ENCODE measurements around the gene CLIP1.
A peak's percentile ranks its signal among the peaks of the same experiment; 100 is the strongest.
"Not testable (repeated sequence)": the region's sequence is repeated elsewhere in the genome, so short reads cannot be mapped to it uniquely, and the experiment has no call there.

The CLIP1 gene

DNA sequence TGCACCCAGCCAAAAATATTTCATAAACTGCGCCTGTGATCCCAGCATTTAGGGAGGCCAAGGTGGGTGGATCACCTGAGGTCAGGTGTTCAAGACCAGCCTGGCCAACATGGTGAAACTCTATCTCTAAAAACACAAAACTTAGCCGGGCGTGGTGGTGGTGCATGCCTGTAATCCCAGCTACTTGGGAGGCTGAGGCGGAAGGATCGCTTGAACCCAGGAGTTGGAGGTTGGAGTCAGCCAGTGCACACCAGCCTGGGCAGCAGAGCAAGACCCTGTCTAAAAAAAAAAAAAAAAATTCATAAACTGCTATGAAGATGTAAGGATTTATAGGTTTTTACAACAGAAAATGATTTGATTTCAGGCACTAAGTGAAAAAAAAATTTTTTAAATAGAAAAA lies 6.6 kb upstream of the CLIP1 start:
- DNase-seq, result not testable (repeated sequence)

DNA sequence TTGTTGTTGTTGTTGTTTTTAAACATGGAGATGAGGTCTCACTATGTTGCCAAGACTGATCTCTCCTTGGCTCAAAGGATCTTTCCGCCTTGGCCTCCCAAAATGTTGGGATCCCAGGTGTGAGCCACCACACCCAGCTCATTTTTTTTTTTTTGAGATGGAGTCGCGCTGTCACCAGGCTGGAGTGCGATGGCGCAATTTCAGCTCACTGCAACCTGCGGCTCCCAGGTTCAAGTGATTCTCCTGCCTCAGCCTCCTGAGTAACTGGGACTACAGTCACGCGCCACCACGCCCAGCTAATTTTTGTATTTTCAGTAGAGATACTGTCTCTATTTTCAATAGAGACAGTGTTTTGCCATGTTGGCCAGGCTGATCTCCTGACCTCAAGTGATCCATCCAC lies 4.9 kb upstream of the CLIP1 start:
- DNase-seq, result no peak

DNA sequence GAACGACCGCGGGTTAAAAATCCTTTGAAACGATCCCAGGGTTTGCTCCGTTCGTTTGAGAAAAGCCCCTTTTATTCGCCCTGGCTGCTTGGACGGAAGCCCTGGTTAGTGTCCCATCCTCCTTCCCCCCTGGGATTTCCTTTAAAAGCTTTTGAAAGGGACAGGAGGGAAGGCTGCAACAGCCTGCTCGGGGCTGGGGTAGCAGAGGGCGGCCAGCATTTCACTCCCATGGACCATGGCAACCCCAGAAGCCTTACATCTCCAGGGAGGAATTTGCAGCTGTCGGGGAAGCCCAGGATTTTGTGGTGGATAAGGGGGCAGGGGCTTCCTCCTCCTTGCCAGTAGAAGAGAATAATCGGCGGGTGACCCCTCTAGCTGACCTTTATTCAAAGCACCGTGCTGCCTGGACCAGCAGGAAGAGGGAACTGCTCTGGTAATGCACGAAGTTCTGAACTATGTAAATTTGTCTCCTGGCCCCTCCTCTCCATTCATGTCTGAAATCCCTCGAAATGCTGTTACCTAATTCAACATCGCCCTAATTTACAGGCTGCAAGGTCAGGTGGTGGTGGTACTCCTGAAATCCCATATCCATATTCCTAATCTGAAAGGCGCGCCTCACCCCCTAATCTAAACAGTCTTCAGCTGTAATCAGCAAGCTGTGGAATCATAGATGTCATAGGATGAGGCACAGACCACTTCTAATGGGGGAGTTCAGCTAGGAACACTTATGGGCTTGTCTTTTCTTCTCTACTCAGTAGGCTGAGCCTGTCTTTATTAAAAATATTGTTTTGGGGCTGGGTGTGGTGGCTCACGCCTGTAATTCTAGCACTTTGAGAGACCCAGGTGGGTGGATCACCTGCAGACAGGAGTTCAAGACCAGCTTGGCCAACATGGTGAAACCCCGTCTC lies 1.0 kb upstream of the CLIP1 start:
- peak; percentile 62 for DNase-seq

DNA sequence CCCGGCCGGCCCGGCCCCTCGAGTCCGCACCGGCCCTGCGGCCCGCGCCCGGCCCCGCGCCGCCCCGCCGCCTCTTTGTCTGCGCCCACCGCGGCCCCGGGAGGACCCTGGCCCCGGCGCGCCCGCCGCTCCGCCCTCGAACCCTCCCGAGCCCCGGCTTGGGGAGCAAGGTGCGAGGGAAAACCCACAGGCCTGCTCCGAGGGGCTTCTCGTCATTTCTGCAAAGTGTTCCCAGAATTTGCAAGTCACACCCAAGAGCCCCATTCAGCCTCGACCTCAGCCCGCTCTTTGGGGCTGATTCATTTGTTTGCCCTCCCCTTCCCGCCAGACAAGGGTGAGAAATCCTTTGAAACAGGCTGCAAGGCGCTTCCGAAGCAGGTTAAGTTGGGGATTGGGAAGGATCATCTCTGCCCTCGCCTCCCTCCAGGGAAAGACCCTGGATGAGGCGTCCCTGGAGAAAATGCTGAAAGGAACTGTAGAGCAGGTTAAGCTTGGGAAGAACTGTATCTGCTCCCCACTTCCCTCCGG lies 325 bp upstream of the CLIP1 start:
- peak; percentile 79 for DNase-seq

DNA sequence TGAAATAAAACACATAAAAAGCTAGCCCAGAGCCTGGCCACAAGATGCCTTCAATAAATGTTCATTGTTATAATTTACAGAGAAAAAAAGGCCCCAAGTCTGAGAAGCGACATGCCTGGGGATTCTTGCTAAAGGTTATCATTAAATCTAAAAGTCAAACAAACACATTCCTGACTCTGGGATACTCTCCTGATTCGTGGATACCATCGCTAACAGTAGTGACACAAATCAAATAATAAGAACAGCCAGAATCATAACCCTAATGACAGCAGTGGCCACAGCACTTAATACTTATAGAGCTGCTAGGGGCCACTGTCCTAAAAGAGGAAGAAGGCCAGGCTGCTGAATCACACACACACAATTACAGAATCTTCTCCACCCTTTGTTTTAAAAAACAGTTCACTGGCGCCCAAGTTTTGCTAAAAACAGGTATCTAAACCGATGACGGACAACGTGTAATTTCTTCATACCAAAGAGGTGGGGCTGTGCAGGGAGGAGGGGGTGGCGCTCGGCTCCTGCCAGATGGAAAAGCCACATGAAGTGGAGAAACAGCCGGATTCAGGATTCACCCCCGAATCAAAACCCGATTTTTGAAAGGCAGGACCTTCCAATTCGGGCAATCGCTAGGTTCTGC lies 1.2 kb downstream of the CLIP1 start:
- DNase-seq, result no peak

DNA sequence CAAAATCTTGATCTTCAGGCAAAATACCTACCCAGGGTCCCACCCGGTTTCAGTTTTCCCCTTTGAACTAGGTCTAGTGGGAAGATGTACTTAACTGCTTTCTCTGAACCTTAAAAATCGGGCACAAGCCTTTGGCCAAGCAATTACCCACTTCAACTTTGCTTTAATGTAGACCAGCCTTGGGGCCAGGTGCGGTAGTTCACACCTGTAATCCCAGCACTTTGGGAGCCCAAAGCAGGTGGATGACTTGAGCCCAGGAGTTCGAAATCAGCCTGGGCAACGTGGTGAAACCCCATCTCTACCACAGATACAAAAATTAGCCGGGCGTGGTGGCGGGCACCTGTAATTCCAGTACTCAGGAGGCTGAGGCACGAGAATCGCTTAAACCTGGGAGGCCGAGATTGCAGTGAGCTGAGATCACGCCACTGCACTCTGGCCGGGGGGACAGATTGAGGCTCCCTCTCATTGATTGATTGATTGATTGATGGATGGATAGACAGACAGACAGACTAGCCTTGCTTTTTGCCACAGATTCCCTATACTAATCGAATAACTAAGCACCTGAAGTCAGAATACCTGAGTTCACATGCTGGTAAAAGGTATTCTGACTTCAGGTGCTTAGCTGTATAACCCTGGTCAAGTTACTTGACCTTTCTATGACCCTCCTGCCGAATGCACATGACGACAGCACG lies 1.9 kb downstream of the CLIP1 start:
- DNase-seq, result no peak

DNA sequence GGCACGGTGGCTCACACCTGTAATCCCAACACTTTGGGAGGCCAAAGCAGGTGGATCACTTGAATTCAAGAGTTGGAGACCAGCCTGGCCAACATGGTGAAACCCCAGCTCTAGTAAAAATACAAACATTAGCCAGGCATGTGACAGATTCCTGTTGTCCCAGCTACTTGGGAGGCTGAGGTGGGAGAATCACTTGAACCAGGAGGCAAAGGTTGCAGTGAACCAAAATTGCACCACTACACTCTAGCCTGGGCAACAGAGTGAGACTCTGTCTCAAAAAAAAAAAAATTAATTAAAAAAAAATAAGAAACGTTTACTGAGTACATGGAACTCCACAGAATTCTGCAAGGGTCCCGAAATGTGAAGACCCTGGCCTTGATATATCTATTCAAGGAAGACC lies 3.4 kb downstream of the CLIP1 start:
- DNase-seq, result not testable (repeated sequence)

DNA sequence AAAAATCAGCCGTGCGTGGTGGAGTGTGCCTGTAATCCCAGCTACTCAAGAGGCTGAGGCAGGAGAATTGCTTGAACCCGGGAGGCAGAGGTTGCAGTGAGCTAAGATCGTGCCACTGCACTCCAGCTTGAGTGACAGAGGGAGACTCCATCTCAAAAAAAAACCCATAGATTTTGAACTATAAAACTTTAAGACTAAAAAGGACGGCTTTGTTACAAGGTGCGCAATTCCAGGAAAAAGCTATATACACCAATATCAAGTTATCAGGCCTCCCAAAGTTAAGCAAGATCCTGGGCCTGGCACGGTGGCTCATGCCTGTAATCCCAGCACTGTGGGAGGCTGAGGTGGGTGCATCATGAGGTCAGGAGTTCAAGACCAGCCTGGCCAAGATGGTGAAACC lies 6.8 kb downstream of the CLIP1 start:
- DNase-seq, result not testable (repeated sequence)

DNA sequence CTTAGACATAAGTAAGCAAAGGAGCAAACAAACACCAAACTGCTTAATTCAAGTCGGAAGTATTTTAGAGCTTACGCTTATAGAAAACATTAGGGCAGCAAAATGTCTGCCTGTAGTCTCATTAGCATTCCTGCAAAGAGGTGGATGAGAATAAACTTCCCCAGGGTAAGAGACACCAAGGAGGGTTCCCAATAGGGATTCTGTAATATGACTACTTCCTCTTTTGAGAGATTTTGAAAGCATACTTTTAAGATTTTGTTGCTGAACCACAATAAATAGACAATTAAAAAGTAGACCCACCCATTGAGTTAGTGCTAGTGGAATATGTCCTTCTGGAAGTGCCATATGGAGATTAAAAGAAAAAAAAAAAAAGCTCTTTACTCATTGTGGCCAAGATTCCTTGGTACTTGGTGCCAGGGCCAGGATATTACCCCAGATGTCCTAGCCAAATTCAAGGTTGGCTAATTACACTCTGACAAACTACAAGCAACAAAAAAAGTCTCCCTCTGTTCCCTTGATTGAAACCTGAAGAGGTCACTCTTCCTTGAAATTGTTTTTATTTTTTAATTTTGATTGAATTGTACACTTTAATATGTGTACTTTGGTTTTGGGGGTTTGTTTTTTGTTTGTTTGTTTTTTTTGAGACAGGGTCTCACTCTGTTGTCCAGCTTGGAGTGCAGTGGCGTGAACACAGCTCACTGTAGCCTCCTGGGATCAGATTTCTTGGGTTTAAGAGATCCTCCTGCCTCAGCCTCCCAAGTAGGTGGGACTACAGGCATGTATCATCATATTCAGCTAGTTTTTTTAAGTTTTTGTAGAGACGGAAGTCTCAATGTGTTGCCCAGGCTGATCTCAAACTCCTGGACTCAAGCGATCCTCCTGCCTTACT lies 8.7 kb downstream of the CLIP1 start:
- DNase-seq, result no peak

DNA sequence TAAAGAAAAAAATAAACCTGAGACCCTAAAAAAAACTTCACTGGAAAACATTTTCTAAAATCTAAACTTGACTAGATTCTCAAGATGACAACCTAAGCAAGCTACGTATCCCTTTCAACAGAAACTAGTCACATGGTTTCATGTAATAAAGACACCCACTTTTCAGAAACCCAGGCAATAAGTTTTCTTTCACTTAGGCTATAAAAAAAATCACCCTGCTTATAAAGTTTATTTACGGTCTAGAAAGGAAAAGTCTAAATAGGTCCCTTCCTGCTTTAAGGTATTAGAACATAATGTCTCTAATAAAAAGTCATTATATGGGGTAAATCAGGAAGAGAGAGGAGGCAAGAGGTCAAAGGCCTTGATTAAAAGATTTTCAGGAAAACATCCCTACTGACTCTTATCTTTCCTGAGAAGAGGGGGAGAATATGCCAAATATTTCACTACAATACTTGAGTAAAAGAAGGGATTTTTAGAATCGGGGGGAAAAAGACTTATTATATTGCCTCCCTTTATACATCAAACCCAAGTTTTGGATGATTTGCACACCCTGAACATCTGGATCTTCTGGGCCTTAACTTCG lies 9.5 kb downstream of the CLIP1 start:
- DNase-seq, result no peak

DNA sequence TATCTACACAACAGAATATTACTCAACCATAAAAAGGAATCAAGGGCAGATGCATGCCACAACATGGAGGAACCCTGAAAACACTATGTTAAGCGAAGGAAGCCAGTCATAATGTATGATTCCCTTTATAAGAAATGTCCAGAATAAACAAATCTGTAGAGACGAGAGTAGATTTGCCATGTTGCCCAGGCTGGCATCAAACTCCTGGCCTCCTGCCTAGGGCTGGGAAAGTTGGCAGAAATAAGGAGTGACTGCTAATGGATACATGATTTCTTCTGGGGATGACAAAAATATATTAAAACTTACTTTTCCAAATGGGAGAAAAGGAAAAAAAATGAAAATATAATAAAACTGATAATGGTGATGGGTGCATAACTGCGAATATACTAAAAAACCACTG lies 10.9 kb downstream of the CLIP1 start:
- no peak for DNase-seq

DNA sequence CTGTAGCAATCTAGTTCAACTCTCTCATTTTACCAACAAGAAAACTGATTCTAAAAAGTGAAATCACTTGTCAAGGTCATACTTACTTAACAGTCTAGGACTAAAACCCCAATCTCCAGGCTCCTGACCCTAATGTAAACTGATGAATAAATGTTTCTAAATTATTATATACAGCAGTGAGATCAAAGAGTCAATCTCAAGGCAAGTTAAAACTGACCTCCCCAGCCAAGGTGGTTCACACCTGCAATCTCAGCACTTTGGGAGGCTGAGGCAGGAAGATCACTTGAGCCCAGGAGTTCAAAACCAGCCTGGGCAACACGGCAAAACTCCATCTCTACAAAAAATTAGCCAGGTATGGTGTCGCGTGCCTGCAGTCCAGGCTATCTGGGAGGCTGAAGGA lies 15.3 kb downstream of the CLIP1 start:
- no peak for DNase-seq

DNA sequence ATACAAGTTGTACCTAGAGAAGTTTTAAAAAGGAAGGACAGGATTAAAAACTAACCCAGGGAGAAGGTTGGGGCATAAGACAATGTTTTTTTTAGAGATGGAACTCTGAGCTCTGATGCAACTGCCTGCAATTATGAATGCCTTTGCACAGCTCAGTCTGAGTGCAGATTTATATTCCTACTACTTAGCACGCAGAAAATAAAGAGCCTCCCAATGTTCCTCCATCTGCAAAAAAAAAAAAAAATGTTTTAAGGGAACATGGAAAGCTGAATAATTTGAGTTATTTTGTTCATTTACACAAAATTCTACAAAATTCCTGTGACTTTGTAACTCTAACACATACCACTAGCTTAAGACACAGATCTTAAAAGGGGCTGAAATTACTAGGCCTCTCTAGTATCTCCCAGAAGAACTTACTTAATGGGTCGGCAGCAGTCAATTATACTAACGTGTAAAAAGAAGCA lies 15.7 kb downstream of the CLIP1 start:
- no peak for DNase-seq

DNA sequence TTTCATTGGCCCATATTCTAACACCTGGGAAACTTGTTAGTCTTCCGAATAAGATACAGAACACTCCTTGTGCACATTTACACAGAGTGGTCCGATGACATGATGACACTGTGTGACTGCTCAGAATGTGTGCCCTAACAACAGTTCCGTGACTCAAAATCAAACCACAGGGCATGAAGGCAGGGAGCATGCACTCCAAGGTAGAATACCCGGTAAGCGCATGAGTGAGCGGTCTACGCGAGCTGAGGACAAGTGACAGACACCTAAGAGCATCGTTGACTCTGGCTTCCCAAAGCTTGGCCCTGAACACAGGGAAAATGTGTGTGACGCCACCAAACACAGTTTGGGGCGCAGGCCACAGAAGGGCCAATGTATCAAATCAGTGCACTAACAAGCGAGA lies 18.6 kb downstream of the CLIP1 start:
- DNase-seq, result no peak

DNA sequence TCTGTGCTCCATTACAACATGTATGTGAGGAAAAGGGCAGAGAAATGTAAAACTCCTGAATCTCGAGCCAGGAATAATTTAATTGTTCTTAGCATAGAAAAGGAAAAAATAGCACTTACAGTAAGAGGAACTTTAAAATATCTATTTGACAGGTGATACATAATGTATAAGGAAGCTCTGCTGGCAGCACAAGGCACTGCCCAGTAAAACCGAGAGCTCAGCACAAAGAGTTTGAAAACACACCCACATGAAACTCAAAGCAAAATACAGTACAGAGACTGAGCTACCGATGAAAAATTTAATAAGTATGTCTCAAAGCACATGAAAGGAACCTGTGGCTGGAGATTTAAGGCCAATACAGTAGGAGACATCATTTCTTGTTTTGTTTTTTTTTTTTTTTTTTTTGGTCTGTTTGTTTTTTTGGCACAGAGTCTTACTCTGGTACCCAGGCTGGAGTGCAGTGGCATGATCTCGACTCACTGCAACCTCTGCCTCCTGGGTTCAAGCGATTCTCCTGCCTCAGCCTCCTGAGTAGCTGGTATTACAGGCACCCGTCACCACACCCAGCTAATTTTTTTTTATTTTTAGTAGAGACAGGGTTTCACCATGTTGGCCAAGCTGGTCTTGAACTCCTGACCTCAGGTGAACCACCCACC lies 19.2 kb downstream of the CLIP1 start:
- DNase-seq, result no peak

DNA sequence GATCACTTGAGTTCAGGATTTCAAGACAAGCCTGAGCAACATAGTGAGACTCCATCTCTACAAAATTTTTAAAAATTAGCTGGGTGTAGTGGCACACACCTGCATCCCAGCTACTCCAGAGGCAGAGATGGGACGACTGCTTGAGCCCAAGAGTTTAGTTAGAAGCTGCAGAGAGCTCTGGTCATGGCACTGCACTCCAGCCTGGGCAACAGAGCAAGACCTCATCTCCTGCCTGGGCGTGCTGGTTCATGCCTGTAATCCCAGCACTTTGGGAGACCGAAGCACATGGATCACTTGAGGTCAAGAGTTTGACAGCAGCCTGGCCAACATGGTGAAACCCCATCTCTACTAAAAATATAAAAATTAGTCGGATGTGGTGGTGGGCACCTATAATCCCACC lies 20.2 kb downstream of the CLIP1 start:
- DNase-seq, result no peak

DNA sequence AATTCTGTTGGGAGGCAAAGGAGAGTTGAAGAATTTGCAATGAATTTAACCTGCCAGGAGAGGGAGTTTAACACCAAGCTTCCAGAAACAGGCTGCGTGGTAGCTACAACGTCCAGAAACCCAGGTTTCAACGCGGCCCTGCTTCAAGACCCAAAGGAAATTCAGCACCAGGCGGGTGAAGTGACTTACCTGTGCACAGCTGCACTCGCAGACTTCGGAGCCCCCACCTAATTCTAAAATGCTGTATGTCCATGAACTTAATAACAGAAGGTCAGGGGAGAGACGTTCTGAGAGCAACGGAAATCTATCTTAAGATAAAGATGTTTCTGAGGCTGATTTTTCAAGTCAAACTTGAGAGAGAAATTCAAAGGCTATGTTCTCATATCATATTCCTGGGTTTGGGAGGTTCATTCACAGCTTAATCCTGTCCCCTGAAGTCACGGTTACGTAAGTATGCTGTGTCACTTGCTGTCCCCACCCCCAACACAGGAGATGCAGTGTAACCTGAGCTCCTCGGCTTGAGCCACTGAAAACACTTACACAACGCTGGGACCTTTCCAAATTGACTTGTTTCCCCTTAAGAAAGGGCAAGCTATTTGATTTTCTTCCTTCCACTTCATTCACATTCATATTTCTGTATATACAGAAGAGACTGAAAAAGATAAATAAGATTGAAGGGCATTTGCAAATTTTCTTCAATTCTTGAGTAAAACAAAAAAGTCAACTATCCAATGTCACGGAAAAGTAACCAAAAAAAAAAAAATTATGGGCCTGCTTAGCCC lies 22.7 kb downstream of the CLIP1 start:
- DNase-seq, result peak; percentile 74

DNA sequence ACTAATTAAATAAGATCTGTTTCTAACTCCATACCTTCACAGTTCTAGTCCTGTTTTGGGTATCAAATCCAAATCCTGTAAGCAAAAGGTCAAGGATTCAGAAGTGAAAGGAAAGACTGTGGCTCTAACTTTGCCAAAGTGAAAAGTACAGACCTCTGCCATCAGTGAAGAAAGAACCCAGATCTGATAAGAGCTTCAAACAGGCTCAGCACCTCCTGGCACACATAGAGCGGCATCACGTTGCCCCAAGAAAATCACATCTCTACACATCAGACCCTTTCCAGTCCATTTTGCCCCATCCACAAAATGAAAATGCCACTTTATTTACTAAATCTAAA lies 23.2 kb downstream of the CLIP1 start:
- DNase-seq, result no peak

DNA sequence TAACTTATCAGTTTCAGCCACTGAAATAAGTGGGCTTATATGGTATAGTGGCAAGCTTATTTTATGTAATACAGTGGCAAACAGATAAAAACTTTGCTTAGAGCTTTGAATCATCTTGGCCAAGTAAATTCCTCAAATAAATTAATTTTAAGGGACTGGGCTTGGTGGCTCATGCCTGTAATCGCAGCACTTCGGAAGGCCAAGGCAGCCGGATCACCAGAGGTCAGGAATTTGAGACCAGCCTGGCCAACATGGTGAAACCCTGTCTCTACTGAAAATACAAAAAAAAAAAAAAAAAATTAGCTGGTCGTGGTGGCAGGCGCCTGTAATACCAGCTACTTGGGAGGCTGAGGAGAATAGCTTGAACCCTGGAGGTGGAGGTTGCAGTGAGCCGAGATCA lies 24.5 kb downstream of the CLIP1 start:
- not testable (repeated sequence) for DNase-seq

DNA sequence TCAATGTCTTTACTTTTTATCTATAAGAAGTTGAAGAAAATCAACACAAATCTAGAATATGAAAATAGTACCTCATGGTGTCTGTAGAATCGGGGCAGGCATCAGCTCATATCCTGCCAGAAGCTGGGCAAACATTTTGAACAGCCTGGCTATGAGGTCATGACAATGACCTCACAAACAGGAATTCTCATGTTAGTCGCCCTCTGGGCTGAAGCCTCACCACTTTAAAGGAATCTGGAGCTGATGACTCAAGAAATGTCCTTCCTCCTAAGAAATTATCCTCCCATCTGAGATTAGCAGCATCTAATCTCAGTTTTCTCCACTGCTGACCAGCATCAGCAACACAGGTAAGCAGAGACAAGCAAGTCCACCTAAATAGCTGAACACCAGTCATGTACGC lies 27.1 kb downstream of the CLIP1 start:
- no peak for DNase-seq
